ENCODE results near the gene MAP1A. TPM values are rescaled to one million over a fixed set of nuclear protein-coding genes. Genes with fewer than 3 reads are reported as not detected.
"Not testable (repeated sequence)": the region's sequence is repeated elsewhere in the genome, so short reads cannot be mapped to it uniquely, and the experiment has no call there.

The MAP1A gene
- total RNA-seq, 1 experiment from 2014 or later: 1.7 TPM

DNA sequence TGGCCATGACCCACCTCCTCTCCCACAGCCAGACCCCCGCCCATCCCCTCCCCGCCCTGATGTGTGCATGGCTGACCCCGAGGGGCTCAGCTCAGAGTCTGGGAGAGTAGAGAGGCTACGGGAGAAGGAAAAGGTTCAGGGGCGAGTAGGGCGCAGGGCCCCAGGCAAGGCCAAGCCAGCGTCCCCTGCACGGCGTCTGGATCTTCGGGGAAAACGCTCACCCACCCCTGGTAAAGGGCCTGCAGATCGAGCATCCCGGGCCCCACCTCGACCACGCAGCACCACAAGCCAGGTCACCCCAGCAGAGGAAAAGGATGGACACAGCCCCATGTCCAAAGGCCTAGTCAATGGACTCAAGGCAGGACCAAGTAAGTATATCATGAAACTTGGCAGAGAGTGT is 11.7 kb downstream of the MAP1A start:
- DNase-seq (ENCODE audit: low read depth): no peak

- DNase-seq (ENCODE audit: low read depth): no peak
These were observed 12.4 kb downstream of the MAP1A start for GRCh38 chr15:43529587-43530345.

DNA sequence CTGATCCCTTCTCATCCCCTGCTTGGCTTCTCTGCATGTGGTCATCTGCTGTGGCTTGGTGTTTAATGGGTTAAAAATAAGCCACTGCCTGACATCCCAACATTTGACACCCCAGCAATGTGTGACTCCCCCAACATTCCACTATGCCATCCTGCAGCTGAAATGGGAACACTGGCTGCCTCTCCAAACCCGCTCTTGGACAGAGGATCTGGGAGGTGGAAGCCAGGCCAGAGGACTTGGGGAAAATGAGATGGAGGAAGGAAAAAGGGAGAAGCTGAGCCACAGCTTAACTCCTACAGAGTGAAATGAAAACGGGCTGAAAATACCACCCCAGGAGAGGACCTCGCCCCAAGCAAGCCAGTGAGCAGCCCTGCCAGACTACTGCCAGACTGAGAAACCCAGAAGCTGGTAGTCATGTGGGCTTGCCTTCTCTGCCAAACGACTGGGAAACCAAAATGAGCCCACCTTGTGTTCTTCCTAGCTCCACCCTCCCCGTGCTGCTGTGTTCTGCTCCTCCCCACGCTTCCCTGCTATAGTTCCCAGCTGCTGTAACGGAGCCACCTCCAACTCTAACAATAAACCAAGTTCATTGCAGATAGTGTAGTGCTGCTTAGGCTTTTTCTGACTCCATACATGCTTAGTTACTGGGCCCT is 13.7 kb downstream of the MAP1A start:
- no peak for DNase-seq (ENCODE audit: low read depth)

DNA sequence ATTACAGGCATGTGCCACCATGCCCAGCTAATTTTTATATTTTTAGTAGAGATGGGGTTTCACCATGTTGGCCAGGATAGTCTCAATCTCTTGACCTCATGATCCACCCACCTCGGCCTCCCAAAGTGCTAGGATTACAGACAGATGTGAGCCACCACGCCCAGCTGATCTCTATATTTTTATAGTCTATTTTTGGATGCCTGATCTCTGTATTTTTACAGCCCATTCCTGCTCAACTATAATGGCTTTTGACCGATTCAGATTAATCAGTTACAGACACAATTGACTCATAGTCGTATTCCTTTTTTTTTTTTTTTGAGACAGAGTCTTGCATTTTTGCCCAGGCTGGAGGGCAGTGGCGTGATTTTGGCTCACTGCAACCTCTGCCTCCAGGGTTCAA is 15.4 kb downstream of the MAP1A start:
- DNase-seq (ENCODE audit: low read depth): not testable (repeated sequence)

DNA sequence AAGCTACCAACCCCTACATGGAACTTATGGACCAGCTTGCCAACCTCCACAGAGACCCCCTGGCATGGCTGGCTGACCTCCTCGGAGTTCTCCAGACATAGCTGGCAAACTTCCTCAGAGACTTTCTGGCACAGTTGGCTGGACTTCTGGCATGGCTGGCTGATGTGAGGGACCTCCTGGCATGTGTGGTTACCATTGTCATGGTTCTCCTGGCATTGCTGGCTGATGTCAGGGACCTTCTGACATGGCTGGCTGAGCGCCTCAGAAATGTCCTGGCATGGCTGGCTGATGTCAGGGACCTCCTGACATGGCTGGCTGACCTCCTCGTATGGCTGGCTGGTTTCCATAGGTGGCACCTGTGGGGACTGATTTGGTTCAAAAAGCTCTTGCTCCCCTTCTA is 17.5 kb downstream of the MAP1A start:
- no peak for DNase-seq (ENCODE audit: low read depth)

GRCh38 chr15:43538091-43538490 is 20.7 kb downstream of the MAP1A start:
- DNase-seq (ENCODE audit: low read depth): no peak

GRCh38 chr15:43541785-43542184 is 24.4 kb downstream of the MAP1A start:
- DNase-seq (ENCODE audit: low read depth): no peak

GRCh38 chr15:43544266-43544665 is 26.9 kb downstream of the MAP1A start:
- no peak for DNase-seq (ENCODE audit: low read depth)

DNA sequence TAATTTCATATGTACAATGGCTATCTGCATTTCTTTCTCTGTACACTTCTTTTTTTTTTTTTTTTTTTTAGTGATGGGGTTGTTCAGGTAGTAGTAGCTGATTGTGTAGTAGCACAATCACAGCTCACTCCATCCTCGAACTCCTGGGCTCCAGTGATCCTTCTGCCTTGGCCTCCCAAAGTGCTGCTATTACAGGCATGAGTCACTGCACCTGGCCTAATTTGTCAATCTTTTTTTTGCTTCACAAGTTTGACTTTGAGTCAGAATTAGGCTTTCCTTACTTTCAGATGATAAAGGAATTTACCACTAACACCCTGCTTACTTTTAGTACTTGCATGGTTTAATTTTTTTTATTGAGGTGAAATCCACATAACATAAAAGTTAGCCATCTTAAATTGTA is 28.0 kb downstream of the MAP1A start:
- DNase-seq (ENCODE audit: low read depth): no peak

DNA sequence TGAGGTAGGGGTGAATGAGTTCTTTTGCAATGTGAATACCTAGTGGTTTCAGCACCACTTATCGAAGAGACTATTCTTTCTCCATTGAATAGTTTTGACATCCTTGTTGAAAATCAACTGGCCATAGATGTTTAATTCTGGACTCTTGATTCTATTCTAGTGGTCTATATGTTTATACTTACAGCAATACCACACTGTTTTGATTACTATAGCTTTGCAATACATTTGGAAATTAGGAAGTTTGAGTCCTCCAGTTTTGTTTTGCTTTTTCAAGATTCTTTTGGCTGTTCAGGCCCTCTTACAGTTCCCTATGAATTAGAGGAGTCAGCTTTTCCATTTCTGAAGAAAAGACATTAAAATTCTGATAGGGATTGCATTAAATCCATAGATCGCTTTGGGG is 30.1 kb downstream of the MAP1A start:
- no peak for DNase-seq (ENCODE audit: low read depth)

DNA sequence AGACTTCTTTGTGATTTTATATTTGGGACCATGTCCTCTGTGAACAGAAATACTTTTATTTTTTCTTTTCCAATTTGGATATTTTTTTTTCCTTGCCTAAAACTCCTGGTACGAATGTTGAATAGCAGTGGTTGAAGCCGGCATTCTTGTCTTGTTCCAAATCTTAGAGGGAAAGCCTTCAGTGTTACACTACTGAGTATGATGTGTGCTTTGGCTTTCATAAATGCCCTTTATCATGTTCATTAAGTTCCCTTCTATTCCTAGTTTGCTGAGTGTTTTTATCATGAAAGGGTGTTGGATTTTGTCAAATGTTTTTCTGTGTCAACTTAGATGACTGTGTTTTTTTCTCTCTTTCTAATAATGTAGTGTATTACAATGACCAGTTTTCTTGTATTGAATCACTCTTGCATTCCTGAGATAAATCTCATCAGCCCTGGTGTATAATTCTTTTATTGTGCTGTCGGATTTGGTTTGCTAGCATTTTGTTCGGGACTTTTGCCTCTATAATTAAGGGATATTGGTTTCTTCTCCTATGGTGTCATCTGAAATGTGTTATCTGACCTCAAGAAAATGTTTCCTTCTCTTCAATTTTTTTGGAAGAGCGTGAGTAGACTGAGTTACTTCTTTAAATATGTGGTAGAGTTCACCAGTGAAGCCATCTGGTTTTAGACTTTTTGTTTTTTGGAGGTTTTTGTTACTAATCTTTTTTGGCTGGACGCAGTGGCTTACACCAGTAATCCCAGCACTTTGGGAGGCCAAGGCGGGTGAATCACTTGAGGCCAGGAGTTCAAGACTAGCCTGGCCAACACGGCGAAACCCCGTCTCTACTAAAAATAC is 33.3 kb downstream of the MAP1A start:
- no peak for DNase-seq (ENCODE audit: low read depth)

DNA sequence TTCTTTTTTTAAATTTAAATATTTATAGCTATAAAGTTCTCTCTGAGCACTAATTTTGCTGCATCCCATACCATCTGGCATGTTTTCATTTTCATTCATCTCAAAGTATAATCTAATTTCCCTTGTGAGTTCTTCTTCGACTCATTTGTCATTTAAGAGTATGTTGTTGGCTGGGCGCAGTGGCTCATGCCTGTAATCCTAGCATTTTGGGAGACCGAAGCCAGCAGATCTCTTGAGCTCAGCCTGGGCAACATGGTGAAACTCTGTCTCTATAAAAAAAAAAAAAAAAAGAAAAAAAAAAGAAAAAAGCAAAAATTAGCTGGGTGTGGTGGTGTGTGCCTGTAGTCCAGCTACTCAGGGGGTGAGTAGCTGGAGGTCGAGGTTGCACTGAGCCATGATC is 34.8 kb downstream of the MAP1A start:
- no peak for DNase-seq (ENCODE audit: low read depth)

- no peak for DNase-seq (ENCODE audit: low read depth)
These were observed 35.6 kb downstream of the MAP1A start for GRCh38 chr15:43552986-43553385.

DNA sequence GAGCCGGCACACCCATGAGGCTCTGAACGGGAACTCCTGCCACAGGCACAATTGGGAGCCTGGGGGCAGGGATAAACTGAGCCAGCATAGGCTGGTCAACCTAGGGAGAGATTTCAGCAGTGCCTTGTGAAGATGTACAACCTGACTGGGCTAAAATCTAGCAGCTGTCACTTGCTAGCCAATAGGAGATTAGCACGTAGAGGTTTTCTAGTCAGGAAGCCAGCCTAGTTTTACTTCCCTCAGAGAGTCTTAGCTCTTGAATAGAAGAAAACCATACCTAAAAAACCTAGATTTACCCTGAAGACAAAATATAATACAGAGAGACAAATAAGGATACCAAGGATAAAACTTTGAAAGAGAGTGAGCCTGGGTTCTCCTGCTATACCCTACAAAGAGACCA is 45.3 kb downstream of the MAP1A start:
- not testable (repeated sequence) for DNase-seq (ENCODE audit: low read depth)

DNA sequence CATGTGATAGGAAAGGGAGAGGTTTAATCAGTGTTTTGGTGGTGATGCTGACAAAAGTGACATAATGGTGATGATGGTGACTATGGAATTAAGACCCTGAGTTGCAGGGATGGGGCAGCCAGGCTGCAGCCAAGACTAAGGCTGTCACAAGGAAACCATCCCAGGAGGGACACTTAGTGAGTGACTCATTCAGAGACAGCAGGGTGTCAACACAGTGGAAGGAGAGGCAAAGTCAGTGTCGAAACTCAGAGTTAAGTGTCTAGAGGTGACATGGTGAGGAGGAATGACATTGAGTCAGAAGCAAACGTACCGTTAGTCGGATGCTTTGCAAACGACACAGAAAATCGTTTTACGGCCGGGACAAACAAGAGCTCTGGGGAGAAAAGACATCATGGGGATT is 46.4 kb downstream of the MAP1A start:
- DNase-seq (ENCODE audit: low read depth): not testable (repeated sequence)

GRCh38 chr15:43566615-43567014 is 49.2 kb downstream of the MAP1A start:
- DNase-seq (ENCODE audit: low read depth): not testable (repeated sequence)

DNA sequence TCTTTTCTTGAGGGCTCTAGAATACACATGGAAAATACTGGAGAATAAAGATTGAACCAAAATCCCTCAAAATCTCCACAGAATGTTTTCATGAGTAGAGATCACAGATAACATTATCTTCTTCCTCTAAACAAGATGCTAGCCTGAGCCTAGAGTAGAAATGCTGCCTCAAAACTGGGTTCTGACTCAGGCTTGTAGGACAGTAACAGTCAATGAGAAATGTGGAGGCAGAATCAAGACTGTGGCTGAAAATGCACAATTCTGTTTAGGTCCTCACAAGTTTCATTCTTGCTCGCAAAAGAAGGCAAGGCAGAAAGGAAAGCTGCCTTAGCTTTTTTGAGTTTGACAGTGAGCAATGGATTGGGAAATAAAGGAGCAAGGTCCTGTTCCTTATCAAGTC is 57.2 kb downstream of the MAP1A start:
- DNase-seq (ENCODE audit: low read depth): not testable (repeated sequence)

Other genes starting within 250 kb of the MAP1A start
- not detected in 2 replicates for gene TGM7, start 215.4 kb upstream of the MAP1A start, total RNA-seq (2014; rRNA removed; shearing (Covaris generic))
- gene LCMT2, start 187.0 kb upstream of the MAP1A start, total RNA-seq (2014; rRNA removed; shearing (Covaris generic)): 10.5 and 11.6 TPM in 2 replicates
- gene ZSCAN29, start 146.6 kb upstream of the MAP1A start, total RNA-seq (2014; rRNA removed; shearing (Covaris generic)): 17.9 and 23.0 TPM in 2 replicates
- 19.3 and 23.4 TPM in 2 replicates for gene TUBGCP4, start 146.5 kb upstream of the MAP1A start, total RNA-seq (2014; rRNA removed; shearing (Covaris generic))
- gene TP53BP1, start 24.5 kb upstream of the MAP1A start, total RNA-seq (2014; rRNA removed; shearing (Covaris generic)): 23.1 and 23.4 TPM in 2 replicates
- 4.1 and 6.7 TPM in 2 replicates for gene PPIP5K1, start 72.6 kb downstream of the MAP1A start, total RNA-seq (2014; rRNA removed; shearing (Covaris generic))
- 0.20 and 0.27 TPM in 2 replicates for gene CKMT1B, start 76.4 kb downstream of the MAP1A start, total RNA-seq (2014; rRNA removed; shearing (Covaris generic))
- not detected in 2 replicates for gene STRC, start 101.2 kb downstream of the MAP1A start, total RNA-seq (2014; rRNA removed; shearing (Covaris generic))
- gene CATSPER2, start 131.2 kb downstream of the MAP1A start, total RNA-seq (2014; rRNA removed; shearing (Covaris generic)): 0.03 and 0.57 TPM in 2 replicates
- gene CKMT1A, start 176.3 kb downstream of the MAP1A start, total RNA-seq (2014; rRNA removed; shearing (Covaris generic)): 0.26 TPM in 1 of 2 replicates, not detected in the other
- 113 and 216 TPM in 2 replicates for gene PDIA3, start 228.8 kb downstream of the MAP1A start, total RNA-seq (2014; rRNA removed; shearing (Covaris generic))